ENCODE measurements around the gene SORCS1. TPM values are rescaled to one million over a fixed set of nuclear protein-coding genes. Genes with fewer than 3 reads are reported as not detected.

The SORCS1 gene
- total and polyA plus RNA-seq, 3 donors from 2014 or later: 2.6 to 9.6 (median 4.6) TPM

DNA sequence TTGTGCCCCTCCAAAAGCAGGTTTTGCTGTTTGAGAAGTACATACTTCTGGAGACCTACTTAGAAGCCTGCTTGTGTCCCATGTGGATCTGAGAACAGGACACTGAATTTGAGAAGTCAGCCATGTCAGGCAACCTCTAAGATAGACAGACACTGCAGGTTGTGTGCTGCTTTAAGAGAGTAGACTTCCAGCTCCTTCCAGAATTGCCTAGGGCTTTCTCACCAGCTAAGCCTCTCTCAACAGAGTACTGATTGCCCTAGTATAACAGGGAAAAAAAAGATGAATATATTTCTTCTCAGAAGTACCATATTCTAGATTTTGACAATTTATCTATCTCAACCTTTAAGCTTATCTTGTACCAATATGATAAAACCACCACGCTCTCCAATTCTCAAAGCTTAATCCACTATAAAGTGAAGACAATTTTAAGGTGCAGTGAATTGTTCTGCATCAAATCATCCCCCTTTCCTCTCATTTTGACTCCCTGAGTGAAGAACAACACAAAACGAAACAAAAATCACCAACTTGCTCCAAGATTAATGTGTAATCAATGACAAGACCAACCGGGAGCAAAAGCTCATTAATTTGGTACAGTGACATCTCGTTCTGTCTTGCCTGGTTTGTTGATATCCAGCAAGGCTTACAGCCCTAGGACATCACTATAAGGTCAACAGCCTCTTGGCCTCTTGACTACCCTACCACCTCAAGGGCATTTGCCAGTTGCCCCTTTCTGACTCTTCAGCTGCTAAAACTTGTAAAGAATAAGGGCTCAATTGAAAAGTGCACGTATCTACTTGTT lies 214.6 kb downstream of the SORCS1 start:
- Histone ChIP-seq H3K4me1 (no peaks in the 10 kb centered on the region), H3K27me3 (no peaks in the 10 kb centered on the region), H3K27ac (no peak overlapping the region), H3K4me3 (no peak overlapping the region), H3K36me3 (ENCODE audit: low read depth, missing control alignments) (no peaks in the 10 kb centered on the region), H3K9me3 (no peaks in the 10 kb centered on the region)
- DNase-seq: no peak
- WGBS, 2 donors: 78% methylated on average over 5 of the region's 5 CpGs
- no peak for TF ChIP-seq POLR2A (IDR thresholded peaks at IDR 0.05)
- TF ChIP-seq, protein P1, sequence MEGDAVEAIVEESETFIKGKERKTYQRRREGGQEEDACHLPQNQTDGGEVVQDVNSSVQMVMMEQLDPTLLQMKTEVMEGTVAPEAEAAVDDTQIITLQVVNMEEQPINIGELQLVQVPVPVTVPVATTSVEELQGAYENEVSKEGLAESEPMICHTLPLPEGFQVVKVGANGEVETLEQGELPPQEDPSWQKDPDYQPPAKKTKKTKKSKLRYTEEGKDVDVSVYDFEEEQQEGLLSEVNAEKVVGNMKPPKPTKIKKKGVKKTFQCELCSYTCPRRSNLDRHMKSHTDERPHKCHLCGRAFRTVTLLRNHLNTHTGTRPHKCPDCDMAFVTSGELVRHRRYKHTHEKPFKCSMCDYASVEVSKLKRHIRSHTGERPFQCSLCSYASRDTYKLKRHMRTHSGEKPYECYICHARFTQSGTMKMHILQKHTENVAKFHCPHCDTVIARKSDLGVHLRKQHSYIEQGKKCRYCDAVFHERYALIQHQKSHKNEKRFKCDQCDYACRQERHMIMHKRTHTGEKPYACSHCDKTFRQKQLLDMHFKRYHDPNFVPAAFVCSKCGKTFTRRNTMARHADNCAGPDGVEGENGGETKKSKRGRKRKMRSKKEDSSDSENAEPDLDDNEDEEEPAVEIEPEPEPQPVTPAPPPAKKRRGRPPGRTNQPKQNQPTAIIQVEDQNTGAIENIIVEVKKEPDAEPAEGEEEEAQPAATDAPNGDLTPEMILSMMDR (IDR thresholded peaks at IDR 0.05): no peak
- intact Hi-C loops (cut with DNase I; ENCODE audit: low total_unique reads): no loop called here

DNA sequence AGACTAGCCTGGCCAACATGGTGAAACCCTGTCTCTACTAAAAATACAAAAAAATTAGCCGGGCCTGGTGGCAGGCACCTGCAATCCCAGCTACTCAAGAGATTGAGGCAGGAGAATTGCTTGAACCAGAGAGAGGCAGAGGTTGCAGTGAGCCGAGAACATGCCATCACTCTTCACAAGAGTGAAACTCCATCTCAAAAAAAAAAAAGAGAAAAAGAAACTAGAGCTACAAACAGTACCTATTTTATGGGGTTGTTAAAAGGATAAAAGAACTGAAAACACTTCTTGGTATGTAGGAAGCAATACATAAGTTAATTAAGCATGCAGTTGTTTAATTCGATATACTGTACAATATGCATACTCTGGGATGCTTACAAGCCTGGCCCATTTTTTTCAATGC lies 216.9 kb downstream of the SORCS1 start:
- H3K4me1 ChIP-seq: no peaks in the 10 kb centered on the region
- TF ChIP-seq POLR2A (IDR thresholded peaks at IDR 0.05): no peak
- TF ChIP-seq, protein P1 (IDR thresholded peaks at IDR 0.05): no peak
- H3K36me3 ChIP-seq (ENCODE audit: low read depth, missing control alignments): no peaks in the 10 kb centered on the region
- no peak for DNase-seq
- intact Hi-C loops (cut with DNase I; ENCODE audit: low total_unique reads): no loop called here
- no peak overlapping the region for H3K27ac ChIP-seq
- no peak overlapping the region for H3K4me3 ChIP-seq
- H3K27me3 ChIP-seq: no peaks in the 10 kb centered on the region
- 94 to 96% methylated on average over 3 of the region's 3 CpGs for WGBS, 2 donors
- H3K9me3 ChIP-seq: no peaks in the 10 kb centered on the region

DNA sequence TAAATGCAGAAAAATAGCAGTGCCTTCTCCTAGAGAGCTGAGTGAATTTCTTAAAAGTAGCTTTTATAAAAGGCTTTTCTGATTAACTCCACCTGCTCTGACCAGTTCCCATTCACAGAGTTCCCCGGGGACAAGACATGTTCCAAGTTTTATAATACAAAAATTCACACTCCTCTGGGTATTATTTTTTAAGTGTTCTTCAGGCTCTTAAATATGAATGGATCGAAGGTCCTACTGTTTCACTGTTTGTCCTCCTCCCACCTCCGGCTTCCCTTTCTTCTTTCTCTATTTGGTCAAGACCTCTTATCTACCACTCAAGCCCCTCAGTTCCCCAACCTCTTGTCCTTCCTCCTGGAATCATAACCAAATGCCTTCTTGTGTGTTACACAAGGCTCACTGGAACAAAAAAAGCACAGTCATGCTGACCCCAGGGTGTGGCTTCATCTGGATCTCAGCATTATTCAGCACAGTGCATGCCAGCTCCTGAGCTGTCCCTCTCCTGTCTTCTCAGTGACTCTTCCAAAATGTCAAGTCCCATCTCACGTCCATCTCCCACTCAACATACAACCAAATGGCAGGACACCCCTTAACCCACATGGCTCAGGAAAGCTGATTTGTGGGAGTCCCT lies 222.4 kb downstream of the SORCS1 start:
- WGBS, 2 donors: 62 to 71% methylated on average over 4 of the region's 4 CpGs
- Histone ChIP-seq H3K4me3 (no peak overlapping the region), H3K4me1 (peaks cover 14% of the 10 kb centered on the region), H3K27ac (no peak overlapping the region), H3K27me3 (no peaks in the 10 kb centered on the region), H3K36me3 (ENCODE audit: low read depth, missing control alignments) (no peaks in the 10 kb centered on the region), H3K9me3 (no peaks in the 10 kb centered on the region)
- intact Hi-C loops (cut with DNase I; ENCODE audit: low total_unique reads): no loop called here
- peak; percentile 65 for DNase-seq
- TF ChIP-seq, protein P1 (IDR thresholded peaks at IDR 0.05): no peak
- TF ChIP-seq POLR2A (IDR thresholded peaks at IDR 0.05): no peak

DNA sequence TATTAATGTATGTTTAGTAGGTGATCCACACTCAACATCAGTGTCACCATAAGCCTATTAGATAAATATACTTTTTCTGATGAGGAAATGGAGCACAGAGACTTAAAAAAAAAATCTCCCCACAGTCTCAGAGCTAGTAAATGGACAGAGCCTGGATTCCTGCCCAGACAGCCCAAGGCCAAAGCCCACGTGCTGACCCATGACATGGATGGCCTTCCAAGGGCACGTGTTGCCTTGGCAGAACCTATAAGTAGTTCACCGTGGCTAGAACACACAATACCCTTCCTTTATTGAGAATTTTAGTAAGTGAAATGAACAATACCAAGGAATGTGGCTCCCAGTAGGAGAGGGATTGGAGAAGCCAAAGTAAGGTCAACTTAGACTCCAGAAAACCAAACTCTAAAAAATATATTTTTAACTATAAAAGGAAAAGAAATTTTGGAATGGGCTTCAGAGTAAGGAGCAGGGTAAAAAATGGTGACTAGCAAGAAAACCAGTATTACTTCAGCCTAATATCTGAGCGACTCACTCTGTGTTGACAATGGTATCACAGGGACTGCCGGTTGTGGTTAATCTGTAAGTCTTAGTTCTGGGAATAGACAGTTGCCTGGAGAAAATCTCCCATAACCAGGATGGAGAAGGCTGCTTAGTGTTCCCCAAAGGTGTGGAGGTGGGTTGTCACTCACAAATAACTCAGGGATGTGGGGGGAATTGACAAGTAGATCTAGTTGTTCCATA lies 223.0 kb downstream of the SORCS1 start:
- H3K36me3 ChIP-seq (ENCODE audit: low read depth, missing control alignments): no peaks in the 10 kb centered on the region
- intact Hi-C loops (cut with DNase I; ENCODE audit: low total_unique reads): no loop called here
- H3K4me3 ChIP-seq: no peak overlapping the region
- peaks cover 14% of the 10 kb centered on the region for H3K4me1 ChIP-seq
- 49 to 51% methylated on average over 5 of the region's 5 CpGs for WGBS, 2 donors
- no peaks in the 10 kb centered on the region for H3K9me3 ChIP-seq
- TF ChIP-seq, protein P1 (IDR thresholded peaks at IDR 0.05): no peak
- no peak for TF ChIP-seq POLR2A (IDR thresholded peaks at IDR 0.05)
- no peaks in the 10 kb centered on the region for H3K27me3 ChIP-seq
- H3K27ac ChIP-seq: no peak overlapping the region
- peak; percentile 90 for DNase-seq
